ACC112 (cell line): ENCODE data around the gene ZBTB8A.
"Not testable (repeated sequence)": the region's sequence is repeated elsewhere in the genome, so short reads cannot be mapped to it uniquely, and the experiment has no call there.

Experiments used
- H2AFZ ChIP-seq: fragments of 200-600 bp; sonication (generic); one replicate; pipeline ENCODE4 v1.6.0; 2017; ENCODE audit warnings: antibody characterized with exemption, low read length; ENCODE audit not compliant: unreplicated experiment
- H3K27ac ChIP-seq: fragments of 200-600 bp; sonication (generic); 2 replicates; pipeline ENCODE4 v1.5.1; 2014; ENCODE audit warnings: low read depth, mild to moderate bottlenecking, antibody characterized with exemption, low read length, moderate library complexity
- H3K27me3 ChIP-seq: fragments of 200-600 bp; sonication (generic); 2 replicates; pipeline ENCODE4 v1.6.1; 2014; ENCODE audit warnings: mild to moderate bottlenecking, antibody characterized with exemption, low read length, moderate library complexity, mixed read lengths; ENCODE audit not compliant: insufficient read depth
- H3K36me3 ChIP-seq: fragments of 200-600 bp; sonication (generic); 2 replicates; pipeline ENCODE4 v1.6.1; 2016; ENCODE audit warnings: mild to moderate bottlenecking, antibody characterized with exemption, low read length, moderate library complexity, mixed read lengths; ENCODE audit not compliant: insufficient read depth
- H3K4me1 ChIP-seq: fragments of 200-600 bp; sonication (generic); one replicate; pipeline ENCODE4 v1.6.1; 2016; ENCODE audit warnings: low read length, mixed read lengths; ENCODE audit not compliant: insufficient read depth, unreplicated experiment, control insufficient read depth
- H3K4me3 ChIP-seq: fragments of 200-600 bp; sonication (generic); 2 replicates; pipeline ENCODE4 v1.5.1; 2014; ENCODE audit warnings: mild to moderate bottlenecking, low read depth, low read length
- H3K79me2 ChIP-seq: fragments of 200-600 bp; sonication (generic); one replicate; pipeline ENCODE4 v1.6.0; 2016; ENCODE audit warnings: low read length; ENCODE audit not compliant: control insufficient read depth, unreplicated experiment, insufficient read depth

ZBTB8A gene

GRCh38 chr1:32636914-32637645, 97.9 kb downstream of the ZBTB8A start:
- H3K27ac ChIP-seq, result no peak overlapping the region
- no peak overlapping the region for H3K4me3 ChIP-seq
- H2AFZ ChIP-seq, result no peak overlapping the region
- no peaks in the 10 kb centered on the region for H3K4me1 ChIP-seq
- H3K79me2 ChIP-seq, result peaks cover 15% of the 10 kb centered on the region
- no peaks in the 10 kb centered on the region for H3K27me3 ChIP-seq
- 0 out of 2 replicates have a peak, but pooled peaks cover 5% of the 10 kb centered on the region for H3K36me3 ChIP-seq

- H3K79me2 ChIP-seq, result peaks cover 21% of the 10 kb centered on the region
- no peaks in the 10 kb centered on the region for H3K27me3 ChIP-seq
- no peaks in the 10 kb centered on the region for H3K4me1 ChIP-seq
- no peak overlapping the region for H3K4me3 ChIP-seq
- H3K36me3 ChIP-seq, result no peaks in the 10 kb centered on the region
- H3K27ac ChIP-seq, result no peak overlapping the region
- no peak overlapping the region for H2AFZ ChIP-seq
Measured at GRCh38 chr1:32639489-32640075, 100.4 kb downstream of the ZBTB8A start.

- not testable (repeated sequence) for H3K36me3 ChIP-seq, H3K27me3 ChIP-seq, H2AFZ ChIP-seq, H3K4me1 ChIP-seq, H3K4me3 ChIP-seq, H3K27ac ChIP-seq
- H3K79me2 ChIP-seq, result peaks cover 32% of the 10 kb centered on the region
Measured at GRCh38 chr1:32642292-32642827, 103.1 kb downstream of the ZBTB8A start.

- no peak overlapping the region for H3K4me3 ChIP-seq
- H2AFZ ChIP-seq, result no peak overlapping the region
- H3K79me2 ChIP-seq, result peaks cover 44% of the 10 kb centered on the region
- peaks cover 5% of the 10 kb centered on the region for H3K4me1 ChIP-seq
- no peaks in the 10 kb centered on the region for H3K36me3 ChIP-seq
- H3K27ac ChIP-seq, result no peak overlapping the region
- no peaks in the 10 kb centered on the region for H3K27me3 ChIP-seq
Measured at GRCh38 chr1:32644426-32644825, 105.2 kb downstream of the ZBTB8A start.

- Histone ChIP-seq H3K27ac (no peak overlapping the region), H3K27me3 (no peaks in the 10 kb centered on the region), H3K4me1 (peaks cover 9% of the 10 kb centered on the region), H2AFZ (no peak overlapping the region), H3K4me3 (no peak overlapping the region; the same call in 1 of the 2 replicates), H3K36me3 (0 out of 2 replicates have a peak, but pooled peaks cover 5% of the 10 kb centered on the region), H3K79me2 (peaks cover 58% of the 10 kb centered on the region)
Measured at GRCh38 chr1:32647308-32648134, 108.3 kb downstream of the ZBTB8A start.

- Histone ChIP-seq H2AFZ (peak within 1 kb of the TSS; percentile 99), H3K4me1 (peaks cover 30% of the 10 kb centered on the region), H3K4me3 (peak within 1 kb of the TSS; percentile 95), H3K27ac (peak within 1 kb of the TSS; percentile 98), H3K79me2 (peaks cover 74% of the 10 kb centered on the region), H3K27me3 (no peaks in the 10 kb centered on the region), H3K36me3 (peaks cover 29% of the 10 kb centered on the region)
Measured at GRCh38 chr1:32650248-32650751, 111.1 kb downstream of the ZBTB8A start, which contains the start of gene ZBTB8OS. Gene ZBTB8OS, minus strand, starts transcription at chr1:32650550. Its CDS starts 21 bp downstream, at chr1:32650529.

GRCh38 chr1:32650752-32651460, 111.7 kb downstream of the ZBTB8A start, which contains the start of gene RBBP4:
Gene RBBP4, plus strand, starts transcription at chr1:32651208. Its CDS starts 99 bp downstream, at chr1:32651307.
- H3K4me1 ChIP-seq, result peaks cover 36% of the 10 kb centered on the region
- H3K4me3 ChIP-seq, result peak within 1 kb of the TSS; percentile 95
- H3K27ac ChIP-seq, result peak within 1 kb of the TSS; percentile 98
- peaks cover 74% of the 10 kb centered on the region for H3K79me2 ChIP-seq
- peaks cover 35% of the 10 kb centered on the region for H3K36me3 ChIP-seq
- H3K27me3 ChIP-seq, result no peaks in the 10 kb centered on the region
- H2AFZ ChIP-seq, result peak within 1 kb of the TSS; percentile 99

GRCh38 chr1:32651461-32652073, 112.3 kb downstream of the ZBTB8A start:
- Histone ChIP-seq H3K27ac (peak overlapping the region; percentile 77), H3K36me3 (peaks cover 37% of the 10 kb centered on the region), H3K27me3 (no peaks in the 10 kb centered on the region), H3K4me3 (peak overlapping the region; percentile 95), H3K79me2 (peaks cover 76% of the 10 kb centered on the region), H3K4me1 (peaks cover 36% of the 10 kb centered on the region), H2AFZ (peak overlapping the region; percentile 61)

- H2AFZ ChIP-seq, result no peak overlapping the region
- no peak overlapping the region for H3K27ac ChIP-seq
- peak overlapping the region; percentile 95 for H3K4me3 ChIP-seq
- no peaks in the 10 kb centered on the region for H3K27me3 ChIP-seq
- H3K4me1 ChIP-seq, result peaks cover 36% of the 10 kb centered on the region
- H3K79me2 ChIP-seq, result peaks cover 81% of the 10 kb centered on the region
- peaks cover 45% of the 10 kb centered on the region for H3K36me3 ChIP-seq
Measured at GRCh38 chr1:32652244-32652962, 113.2 kb downstream of the ZBTB8A start.
